Measurements from ENCODE around the gene PNPLA7. TPM values are rescaled to one million over a fixed set of nuclear protein-coding genes. Genes with fewer than 3 reads are reported as not detected.

Gene PNPLA7
- total and polyA plus RNA-seq, 7 experiments from 2014 or later = 2.7 to 28.9 (median 9.0) TPM

GRCh38 chr9:137423514-137424291, 126.5 kb downstream of the PNPLA7 start:
- POLR2A ChIA-PET = interaction anchor here (0.5 to 2.3 kb wide), 11 partner anchors 20 to 1603 kb away, joined by 3 to 7 read pairs (median 4); partner anchors contain the start of genes NELFB and NRARP
- Mint-ChIP-seq H3K36me3 (peaks cover 0 to 1% (median 0%) of the 10 kb centered on the region in 5 donors), H3K27ac (peak overlapping the region in 4 of 9 donors; percentile 57 to 78 (median 64)), H3K9me3 (no peaks in the 10 kb centered on the region), H3K4me1 (peaks cover 2 to 21% (median 13%) of the 10 kb centered on the region in 7 donors), H3K27me3 (peaks cover 0 to 9% (median 0%) of the 10 kb centered on the region in 5 donors), H3K4me3 (peak overlapping the region in 9 of 10 donors; percentile 37 to 84 (median 75))
- CTCF ChIA-PET = interaction anchor here (0.6 to 3.3 kb wide), 4 partner anchors 19 to 121 kb away, joined by 3 to 19 read pairs (median 4); partner anchors contain the start of gene NRARP
- no peaks in the 10 kb centered on the region for H3K36me3 ChIP-seq (ENCODE audit: control insufficient read depth in 2 of 3, insufficient read depth in 3 of 3, low read length in 3 of 3)
- H3K27me3 ChIP-seq (ENCODE audit: control insufficient read depth in 2 of 2, insufficient read depth in 2 of 2, low read length in 2 of 2) = no peaks in the 10 kb centered on the region
- ATAC-seq (peak; percentile 45), DNase-seq (no peak)
- no peaks in the 10 kb centered on the region for H3K9me3 ChIP-seq (ENCODE audit: control insufficient read depth in 2 of 3, low read length in 3 of 3)
- H3K27ac ChIP-seq (ENCODE audit: low read depth, low read length) = peak overlapping the region; percentile 60
- intact Hi-C loops (cut with micrococcal nuclease) = loop anchor here (1.0 to 10.0 kb wide), 10 partner anchors 22 to 431 kb away; partner anchors contain the start of genes MRPL41 (in 2 of the 2), NSMF (in 2 of the 2), ARRDC1 (in 1 of the 2) and NRARP (in 1 of the 2)
- peaks cover 0 to 5% of the 10 kb centered on the region in 2 donors for H3K4me1 ChIP-seq (ENCODE audit: control insufficient read depth in 2 of 2, insufficient read depth in 2 of 2, low read length in 2 of 2)
- peak overlapping the region; percentile 43 for H3K4me3 ChIP-seq (ENCODE audit: low read length)

GRCh38 chr9:137422604-137423513, 127.3 kb downstream of the PNPLA7 start, which contains the start of the genes EXD3 and NOXA1:
Gene EXD3, minus strand, starts transcription at chr9:137423162. Its CDS starts 27,805 bp downstream, at chr9:137395357.
Gene NOXA1, plus strand, starts transcription at chr9:137423393. Its CDS starts 137 bp downstream, at chr9:137423530.
- H3K27me3 ChIP-seq (ENCODE audit: control insufficient read depth in 2 of 2, insufficient read depth in 2 of 2, low read length in 2 of 2) = no peaks in the 10 kb centered on the region
- peak within 1 kb of the TSS; percentile 65 for H3K4me3 ChIP-seq (ENCODE audit: low read length)
- peaks cover 0 to 1% (median 0%) of the 10 kb centered on the region in 5 donors for H3K36me3 Mint-ChIP-seq
- DNase-seq (peak; percentile 84 to 99 (median 91)), ATAC-seq (peak; percentile 97)
- ChIA-PET POLR2A (interaction anchor here (0.5 to 2.3 kb wide), 16 partner anchors 21 to 1602 kb away, joined by 3 to 7 read pairs (median 4); partner anchors contain the start of genes NELFB, NRARP, NSMF and PNPLA7), CTCF (interaction anchor here (0.6 to 3.3 kb wide), 7 partner anchors 10 to 120 kb away, joined by 3 to 19 read pairs (median 4); partner anchors contain the start of gene NRARP)
- peak within 1 kb of the TSS; percentile 62 for H3K27ac ChIP-seq (ENCODE audit: low read depth, low read length)
- H3K4me3 Mint-ChIP-seq = peak within 1 kb of the TSS; percentile 76 to 90 (median 82)
- H3K9me3 Mint-ChIP-seq = no peaks in the 10 kb centered on the region
- intact Hi-C loops (cut with micrococcal nuclease) = loop anchor here (1.0 to 10.0 kb wide), 10 partner anchors 22 to 431 kb away; partner anchors contain the start of genes MRPL41 (in 2 of the 2), NSMF (in 2 of the 2), ARRDC1 (in 1 of the 2) and NRARP (in 1 of the 2)
- H3K36me3 ChIP-seq (ENCODE audit: control insufficient read depth in 2 of 3, insufficient read depth in 3 of 3, low read length in 3 of 3) = no peaks in the 10 kb centered on the region
- H3K27me3 Mint-ChIP-seq = peaks cover 0 to 9% (median 0%) of the 10 kb centered on the region in 5 donors
- peaks cover 2 to 21% (median 13%) of the 10 kb centered on the region in 7 donors for H3K4me1 Mint-ChIP-seq
- H3K9me3 ChIP-seq (ENCODE audit: control insufficient read depth in 2 of 3, low read length in 3 of 3) = no peaks in the 10 kb centered on the region
- H3K4me1 ChIP-seq (ENCODE audit: control insufficient read depth in 2 of 2, insufficient read depth in 2 of 2, low read length in 2 of 2) = peaks cover 0 to 5% of the 10 kb centered on the region in 2 donors
- peak within 1 kb of the TSS; percentile 28 to 91 (median 66) for H3K27ac Mint-ChIP-seq

GRCh38 chr9:137421838-137422603, 128.2 kb downstream of the PNPLA7 start:
- H3K36me3 Mint-ChIP-seq = peaks cover 0 to 1% (median 0%) of the 10 kb centered on the region in 5 donors
- H3K36me3 ChIP-seq (ENCODE audit: control insufficient read depth in 2 of 3, insufficient read depth in 3 of 3, low read length in 3 of 3) = no peaks in the 10 kb centered on the region
- ATAC-seq (no peak), DNase-seq (peak in 1 of 9 donors; percentile 16)
- no peaks in the 10 kb centered on the region for H3K27me3 ChIP-seq (ENCODE audit: control insufficient read depth in 2 of 2, insufficient read depth in 2 of 2, low read length in 2 of 2)
- H3K4me3 ChIP-seq (ENCODE audit: low read length) = peak overlapping the region; percentile 65
- CTCF ChIA-PET = interaction anchor here (0.6 to 1.6 kb wide), 5 partner anchors 9 to 120 kb away, joined by 3 to 8 read pairs (median 4); partner anchors contain the start of gene NRARP
- H3K4me1 Mint-ChIP-seq = peaks cover 2 to 21% (median 13%) of the 10 kb centered on the region in 7 donors
- peaks cover 0 to 5% of the 10 kb centered on the region in 2 donors for H3K4me1 ChIP-seq (ENCODE audit: control insufficient read depth in 2 of 2, insufficient read depth in 2 of 2, low read length in 2 of 2)
- POLR2A ChIA-PET = interaction anchor here (0.6 to 2.3 kb wide), 10 partner anchors 24 to 626 kb away, joined by 3 to 7 read pairs (median 4); partner anchors contain the start of genes CCDC183, NRARP, NSMF and PNPLA7
- intact Hi-C loops (cut with micrococcal nuclease) = loop anchor here (5.0 to 10.0 kb wide), 3 partner anchors 120 to 430 kb away; partner anchors contain the start of genes MRPL41 (in 1 of the 2), NRARP (in 1 of the 2), PAXX (in 1 of the 2) and PNPLA7 (in 1 of the 2)
- peak overlapping the region; percentile 12 to 91 (median 66) for H3K27ac Mint-ChIP-seq
- H3K4me3 Mint-ChIP-seq = peak overlapping the region; percentile 76 to 90 (median 82)
- H3K27me3 Mint-ChIP-seq = peaks cover 0 to 9% (median 0%) of the 10 kb centered on the region in 5 donors
- H3K27ac ChIP-seq (ENCODE audit: low read depth, low read length) = peak overlapping the region; percentile 62
- H3K9me3 ChIP-seq (ENCODE audit: control insufficient read depth in 2 of 3, low read length in 3 of 3) = no peaks in the 10 kb centered on the region
- H3K9me3 Mint-ChIP-seq = no peaks in the 10 kb centered on the region

DNA sequence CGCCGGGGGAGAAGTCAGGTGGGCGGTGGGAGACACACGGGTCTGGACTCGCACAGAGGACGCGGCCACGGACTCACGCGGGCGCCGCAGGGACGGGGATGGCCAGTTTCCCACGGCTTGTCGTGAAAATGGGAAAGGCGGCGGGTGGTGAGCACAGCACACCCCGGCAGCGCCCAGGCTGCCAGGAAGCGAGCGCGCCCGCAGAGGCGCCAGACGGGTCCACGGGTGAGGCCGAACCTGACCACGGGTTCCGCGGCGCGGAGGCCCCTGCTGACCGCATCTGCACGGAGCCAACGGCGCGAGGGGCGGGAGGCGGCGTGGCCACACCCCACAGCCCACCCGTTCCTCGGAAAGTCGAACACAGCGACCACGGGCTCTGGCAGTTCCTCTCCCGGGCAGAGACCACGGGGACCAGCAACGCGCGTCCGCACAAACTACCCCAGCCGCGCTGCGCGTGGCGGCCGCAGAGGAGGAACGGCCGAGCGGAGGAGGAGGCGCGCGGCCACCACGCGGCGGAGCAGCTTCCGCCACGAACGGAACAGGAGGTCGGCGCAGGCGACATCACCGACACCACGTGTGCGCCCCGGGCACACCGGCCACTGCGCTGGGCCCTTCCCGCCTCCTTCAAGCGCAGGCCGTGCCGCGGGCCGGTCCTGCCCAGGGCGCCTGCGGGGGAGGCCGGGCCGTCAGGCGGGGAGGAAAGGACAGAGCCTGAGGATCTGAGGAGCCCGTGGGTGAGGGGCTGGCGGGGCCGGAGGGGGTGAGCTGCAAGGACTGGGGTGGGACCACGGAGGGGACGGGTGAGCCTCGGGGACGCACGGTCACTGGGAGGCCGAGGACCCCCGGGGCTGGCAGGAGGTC, 132.8 kb downstream of the PNPLA7 start:
- Histone ChIP-seq H3K9me3 (ENCODE audit: control insufficient read depth in 2 of 3, low read length in 3 of 3) (no peaks in the 10 kb centered on the region), H3K27me3 (ENCODE audit: control insufficient read depth in 2 of 2, insufficient read depth in 2 of 2, low read length in 2 of 2) (no peaks in the 10 kb centered on the region), H3K36me3 (ENCODE audit: control insufficient read depth in 2 of 3, insufficient read depth in 3 of 3, low read length in 3 of 3) (no peaks in the 10 kb centered on the region), H3K4me3 (ENCODE audit: low read length) (no peak overlapping the region), H3K4me1 (ENCODE audit: control insufficient read depth in 2 of 2, insufficient read depth in 2 of 2, low read length in 2 of 2) (peaks cover 0 to 5% of the 10 kb centered on the region in 2 donors), H3K27ac (ENCODE audit: low read depth, low read length) (peak overlapping the region; percentile 6)
- H3K9me3 Mint-ChIP-seq = no peaks in the 10 kb centered on the region
- H3K4me1 Mint-ChIP-seq = peaks cover 4 to 21% (median 10%) of the 10 kb centered on the region in 7 donors
- H3K36me3 Mint-ChIP-seq = peaks cover 0 to 6% (median 0%) of the 10 kb centered on the region in 5 donors
- intact Hi-C loops (cut with micrococcal nuclease) = no loop called here
- POLR2A ChIA-PET = interaction anchor here (0.5 to 0.6 kb wide), 2 partner anchors 25 to 33 kb away, joined by 3 to 6 read pairs; no protein-coding TSS in a partner anchor
- H3K27me3 Mint-ChIP-seq = no peaks in the 10 kb centered on the region
- ATAC-seq (no peak), DNase-seq (no peak)
- CTCF ChIA-PET = interaction anchor here (0.6 kb wide), 1 partner anchor 197 kb away, joined by 3 read pairs; no protein-coding TSS in a partner anchor
- H3K4me3 Mint-ChIP-seq = peak overlapping the region in 5 of 10 donors; percentile 2 to 86 (median 45)
- no peak overlapping the region for H3K27ac Mint-ChIP-seq

Data from naive thymus-derived CD4-positive, alpha-beta T cell (primary cell).